Measurements from ENCODE around the gene COPB1.

COPB1 gene

GRCh38 chr11:14448240-14448639, 51.4 kb downstream of the COPB1 start (continued):
- TF ChIP-seq PPARA (CRISPR knock-in tag; IDR thresholded peaks at IDR 0.05; ENCODE audit: borderline replicate concordance): no peak
- TF ChIP-seq ZC3H10 (CRISPR knock-in tag; IDR thresholded peaks at IDR 0.05): no peak
- no peak for TF ChIP-seq BACH2 (CRISPR knock-in tag; IDR thresholded peaks at IDR 0.05; ENCODE audit: borderline replicate concordance)
- TF ChIP-seq SNAI2 (CRISPR knock-in tag; IDR thresholded peaks at IDR 0.05): no peak

GRCh38 chr11:14446701-14447169, 52.9 kb downstream of the COPB1 start:
- ATAC-seq: 0 out of 3 replicates have a peak, but pooled peaks have one; percentile 3
- TF ChIP-seq BACH2 (CRISPR knock-in tag; IDR thresholded peaks at IDR 0.05; ENCODE audit: borderline replicate concordance): no peak
- no peak for TF ChIP-seq CSDC2 (CRISPR knock-in tag; IDR thresholded peaks at IDR 0.05)
- no peak for TF ChIP-seq GLIS3 (CRISPR knock-in tag; IDR thresholded peaks at IDR 0.05)
- TF ChIP-seq POU6F1 (CRISPR knock-in tag; IDR thresholded peaks at IDR 0.05; ENCODE audit: borderline replicate concordance, low read depth): no peak
- TF ChIP-seq PPARA (CRISPR knock-in tag; IDR thresholded peaks at IDR 0.05; ENCODE audit: borderline replicate concordance): no peak
- no peak for TF ChIP-seq CSRNP3 (CRISPR knock-in tag; IDR thresholded peaks at IDR 0.05)

- ATAC-seq: peak; percentile 50
- TF ChIP-seq PATZ1 (CRISPR knock-in tag; IDR thresholded peaks at IDR 0.05; ENCODE audit: borderline replicate concordance) (no peak), CSRNP3 (CRISPR knock-in tag; IDR thresholded peaks at IDR 0.05) (no peak), ZFP3 (CRISPR knock-in tag; IDR thresholded peaks at IDR 0.05) (no peak), GLIS3 (CRISPR knock-in tag; IDR thresholded peaks at IDR 0.05) (no peak), CSDC2 (CRISPR knock-in tag; IDR thresholded peaks at IDR 0.05) (no peak), ZFP30 (CRISPR knock-in tag; IDR thresholded peaks at IDR 0.05) (no peak), TSHZ2 (CRISPR knock-in tag; IDR thresholded peaks at IDR 0.05) (no peak), OSR1 (CRISPR knock-in tag; IDR thresholded peaks at IDR 0.05) (no peak), PPARA (CRISPR knock-in tag; IDR thresholded peaks at IDR 0.05; ENCODE audit: borderline replicate concordance) (no peak), TOX (CRISPR knock-in tag; IDR thresholded peaks at IDR 0.05; ENCODE audit: borderline replicate concordance) (no peak), ZC3H10 (CRISPR knock-in tag; IDR thresholded peaks at IDR 0.05) (no peak), ISL1 (CRISPR knock-in tag; IDR thresholded peaks at IDR 0.05) (no peak), POU6F1 (CRISPR knock-in tag; IDR thresholded peaks at IDR 0.05; ENCODE audit: borderline replicate concordance, low read depth) (no peak), TCF4 (CRISPR knock-in tag; IDR thresholded peaks at IDR 0.05; ENCODE audit: borderline replicate concordance) (no peak), ZNF565 (CRISPR knock-in tag; conservative IDR thresholded peaks at IDR 0.05; ENCODE audit: low read depth) (no peak), CREB5 (CRISPR knock-in tag; IDR thresholded peaks at IDR 0.05; ENCODE audit: low read depth) (no peak)
Observed at GRCh38 chr11:14445542-14446530, 53.8 kb downstream of the COPB1 start.

All from SK-N-SH treated with all-trans-retinoic acid at 6 μM for 48 hours (cell line).